Fibroblast of pulmonary artery (primary cell): ENCODE results near the gene SP8.

ENCODE experiments used
- DNase-seq: peaks from one replicate; pipeline ENCODE4 v3.0.0-alpha.2; 2010; ENCODE audit warnings: low read depth
- H3K4me3 ChIP-seq: replicated peaks from 2 replicates; pipeline ENCODE4 v1.5.1; 2011; ENCODE audit warnings: low read depth, mild to moderate bottlenecking, control low read depth, low read length, moderate library complexity
- TF ChIP-seq, protein P1 (sequence below): IDR thresholded peaks from 2 replicates; pipeline ENCODE4 v1.5.1; 2011; ENCODE audit warnings: mild to moderate bottlenecking, control low read depth, low read length, inconsistent platforms; ENCODE audit errors: missing control alignments

SP8 gene

DNA sequence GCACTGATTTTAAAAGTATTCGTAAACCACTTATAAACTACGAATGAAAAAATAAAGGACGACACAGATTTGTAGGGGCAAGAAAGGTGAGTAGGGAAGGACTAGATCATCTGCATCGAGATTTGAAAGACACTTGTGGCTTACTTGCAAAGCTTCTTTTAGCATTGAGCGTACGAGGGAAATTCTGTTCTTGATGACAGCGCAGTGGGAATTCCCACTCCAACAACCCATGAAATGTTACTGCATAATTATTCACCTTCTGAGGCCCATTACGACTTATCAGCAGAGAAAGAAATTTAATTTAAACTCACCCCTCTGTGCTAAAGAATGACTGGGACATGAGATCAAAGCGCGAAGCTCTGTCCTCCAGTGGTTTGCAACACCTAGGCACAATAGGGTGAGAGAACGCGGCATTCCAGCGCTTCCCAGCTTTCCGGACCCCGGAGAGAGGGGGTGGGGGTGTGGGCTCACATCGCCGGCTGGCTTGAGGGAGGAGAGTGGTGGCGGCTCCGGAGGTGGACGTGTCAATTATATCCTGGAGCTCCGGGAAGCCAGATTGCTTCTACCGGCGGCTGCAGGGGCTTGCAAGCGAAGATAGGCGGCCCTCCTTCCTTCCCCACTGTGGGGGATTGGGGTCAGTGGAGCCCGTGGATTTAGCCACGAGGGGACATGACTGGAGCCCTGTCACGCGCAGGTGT, 10.3 kb downstream of the SP8 start:
- no peak for DNase-seq
- TF ChIP-seq, protein P1, sequence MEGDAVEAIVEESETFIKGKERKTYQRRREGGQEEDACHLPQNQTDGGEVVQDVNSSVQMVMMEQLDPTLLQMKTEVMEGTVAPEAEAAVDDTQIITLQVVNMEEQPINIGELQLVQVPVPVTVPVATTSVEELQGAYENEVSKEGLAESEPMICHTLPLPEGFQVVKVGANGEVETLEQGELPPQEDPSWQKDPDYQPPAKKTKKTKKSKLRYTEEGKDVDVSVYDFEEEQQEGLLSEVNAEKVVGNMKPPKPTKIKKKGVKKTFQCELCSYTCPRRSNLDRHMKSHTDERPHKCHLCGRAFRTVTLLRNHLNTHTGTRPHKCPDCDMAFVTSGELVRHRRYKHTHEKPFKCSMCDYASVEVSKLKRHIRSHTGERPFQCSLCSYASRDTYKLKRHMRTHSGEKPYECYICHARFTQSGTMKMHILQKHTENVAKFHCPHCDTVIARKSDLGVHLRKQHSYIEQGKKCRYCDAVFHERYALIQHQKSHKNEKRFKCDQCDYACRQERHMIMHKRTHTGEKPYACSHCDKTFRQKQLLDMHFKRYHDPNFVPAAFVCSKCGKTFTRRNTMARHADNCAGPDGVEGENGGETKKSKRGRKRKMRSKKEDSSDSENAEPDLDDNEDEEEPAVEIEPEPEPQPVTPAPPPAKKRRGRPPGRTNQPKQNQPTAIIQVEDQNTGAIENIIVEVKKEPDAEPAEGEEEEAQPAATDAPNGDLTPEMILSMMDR, result no peak
- H3K4me3 ChIP-seq, result no peak overlapping the region

DNA sequence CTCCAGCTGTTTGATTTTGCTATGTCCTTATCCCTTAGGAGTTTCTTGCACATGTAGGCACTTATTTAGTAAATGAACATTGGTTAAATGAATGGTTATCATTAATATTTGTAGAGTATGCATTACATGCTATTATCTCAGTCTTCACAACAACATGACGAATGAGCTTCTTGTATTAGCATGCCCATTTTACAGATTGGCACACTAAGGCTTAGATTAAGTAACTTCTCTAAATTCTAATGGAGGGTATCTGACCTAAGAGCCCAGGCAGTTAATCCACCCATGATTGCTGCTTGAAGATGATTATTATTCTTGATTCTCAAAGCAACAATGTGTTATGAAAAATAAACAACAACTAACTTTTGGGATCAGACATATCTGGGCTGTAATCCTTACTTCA, 32.7 kb downstream of the SP8 start:
- TF ChIP-seq, protein P1, result no peak
- DNase-seq, result no peak

DNA sequence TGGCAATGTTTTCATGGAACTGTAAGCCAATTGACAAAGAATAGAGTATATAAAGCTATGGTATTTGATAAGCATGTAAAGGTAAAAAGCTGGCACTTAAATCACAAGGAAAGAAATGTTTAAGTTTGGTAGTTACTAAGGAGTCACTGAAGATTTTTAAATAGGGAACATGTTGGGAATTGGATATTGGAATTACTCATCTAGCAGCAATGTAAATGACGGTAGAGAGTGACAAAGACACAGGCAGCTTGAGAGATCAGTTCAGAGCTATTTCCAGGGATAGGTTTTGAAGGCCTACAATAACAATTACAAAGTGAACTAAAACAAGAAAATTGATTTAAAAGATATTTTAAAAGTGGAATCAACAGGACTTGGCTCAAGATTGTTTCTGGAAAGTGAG, 36.8 kb downstream of the SP8 start:
- TF ChIP-seq, protein P1, result no peak
- H3K4me3 ChIP-seq, result no peak overlapping the region
- DNase-seq, result no peak

More for the DNA sequence above, 32.7 kb downstream of the SP8 start:
- no peak overlapping the region for H3K4me3 ChIP-seq

DNA sequence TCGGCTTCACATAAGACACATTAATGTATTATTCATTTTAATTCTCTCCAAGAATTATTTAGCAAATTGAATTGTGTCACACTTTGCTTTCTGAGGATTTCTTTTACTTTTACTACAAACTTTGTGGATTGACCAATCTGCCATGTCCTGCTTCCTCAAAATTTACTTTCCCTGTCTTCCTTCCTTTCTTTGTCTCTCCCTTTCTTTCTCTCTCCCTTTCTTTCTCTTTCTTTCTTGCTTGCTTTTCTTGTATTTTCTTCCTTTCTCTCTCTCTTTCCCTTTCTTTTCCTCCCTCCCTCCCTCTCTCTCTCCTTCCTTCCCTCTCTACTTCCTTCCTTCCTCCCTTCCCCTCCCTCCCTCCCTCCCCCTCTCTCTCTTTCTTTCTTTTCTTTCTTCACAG, 37.8 kb downstream of the SP8 start:
- DNase-seq, result no peak
- H3K4me3 ChIP-seq, result no peak overlapping the region
- TF ChIP-seq, protein P1, result no peak

DNA sequence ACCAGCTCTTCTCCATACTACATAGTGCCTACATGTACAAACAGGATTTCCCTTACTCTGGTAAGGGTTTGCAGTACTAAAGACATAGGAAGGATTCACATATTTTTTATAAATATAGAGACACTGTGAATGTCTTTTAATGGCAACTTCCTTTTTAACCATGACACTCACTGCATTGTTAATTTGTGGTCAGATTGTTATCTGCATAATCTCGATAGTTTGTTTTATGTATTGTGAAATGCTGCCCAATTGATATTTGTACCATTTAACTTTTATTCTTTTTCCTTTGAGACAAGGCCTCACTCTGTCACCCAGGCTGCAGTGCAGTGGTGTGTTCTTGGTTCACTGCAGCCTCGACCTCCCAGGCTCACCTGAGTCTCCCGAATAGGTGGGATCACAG, 39.7 kb downstream of the SP8 start:
- TF ChIP-seq, protein P1, result no peak
- H3K4me3 ChIP-seq, result no peak overlapping the region
- DNase-seq, result no peak

DNA sequence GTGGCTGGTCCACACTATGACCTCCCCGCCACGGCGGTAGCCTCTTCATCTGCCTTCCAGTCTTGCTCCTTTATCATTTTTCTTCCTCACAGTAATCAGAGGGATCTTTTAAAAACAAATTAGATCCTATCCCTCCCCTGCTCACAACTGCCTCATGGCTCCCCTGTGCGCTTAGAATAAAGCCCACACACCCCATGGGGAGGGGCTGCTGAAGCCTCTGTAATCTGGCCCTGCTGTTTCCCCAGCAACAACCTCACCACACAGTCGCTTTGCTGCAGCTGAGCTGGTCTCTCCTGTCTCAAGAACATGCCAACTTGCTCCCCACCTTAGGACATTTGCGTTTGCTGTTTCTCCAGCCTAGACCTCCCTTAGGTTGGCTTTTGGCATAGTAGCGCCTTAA, 41.0 kb downstream of the SP8 start:
- no peak for DNase-seq
- no peak overlapping the region for H3K4me3 ChIP-seq
- TF ChIP-seq, protein P1, result no peak

DNA sequence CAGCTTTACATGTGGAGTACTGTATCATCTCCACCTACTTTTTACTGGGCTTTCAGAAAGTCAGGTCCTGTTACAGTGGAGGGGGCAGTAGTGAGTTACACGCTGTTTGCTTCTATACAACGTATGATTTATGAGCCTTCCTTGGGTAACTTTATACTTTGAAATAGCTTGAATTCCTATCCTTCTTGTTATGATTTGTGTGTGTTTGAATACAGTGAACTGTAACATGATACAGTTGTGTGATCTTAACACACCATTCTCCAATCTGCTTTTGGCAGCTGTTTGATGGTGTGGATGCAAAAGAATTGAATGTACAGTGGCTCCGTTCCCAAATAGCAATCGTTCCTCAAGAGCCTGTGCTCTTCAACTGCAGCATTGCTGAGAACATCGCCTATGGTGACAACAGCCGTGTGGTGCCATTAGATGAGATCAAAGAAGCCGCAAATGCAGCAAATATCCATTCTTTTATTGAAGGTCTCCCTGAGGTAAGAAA, 41.7 kb downstream of the SP8 start:
- DNase-seq, result no peak
- TF ChIP-seq, protein P1, result no peak
- no peak overlapping the region for H3K4me3 ChIP-seq
